DND-41 (cell line): ENCODE measurements around the gene SOCS3.

Experiments used
- EZH2 ChIP-seq: IDR thresholded peaks from 3 replicates; pipeline ENCODE4 v1.6.1; 2012; ENCODE audit warnings: borderline replicate concordance, low read depth, mild to moderate bottlenecking, moderate library complexity, low read length, inconsistent platforms; ENCODE audit not compliant: severe bottlenecking
- TF ChIP-seq, protein P1 (sequence below): IDR thresholded peaks from 2 replicates; pipeline ENCODE4 v1.5.1; 2012; ENCODE audit warnings: borderline replicate concordance, low read length, moderate library complexity, mild to moderate bottlenecking; ENCODE audit not compliant: poor library complexity, severe bottlenecking; ENCODE audit errors: extremely low read depth

GRCh38 chr17:78391051-78391431 lies 31.2 kb upstream of the SOCS3 start:
- TF ChIP-seq, protein P1, sequence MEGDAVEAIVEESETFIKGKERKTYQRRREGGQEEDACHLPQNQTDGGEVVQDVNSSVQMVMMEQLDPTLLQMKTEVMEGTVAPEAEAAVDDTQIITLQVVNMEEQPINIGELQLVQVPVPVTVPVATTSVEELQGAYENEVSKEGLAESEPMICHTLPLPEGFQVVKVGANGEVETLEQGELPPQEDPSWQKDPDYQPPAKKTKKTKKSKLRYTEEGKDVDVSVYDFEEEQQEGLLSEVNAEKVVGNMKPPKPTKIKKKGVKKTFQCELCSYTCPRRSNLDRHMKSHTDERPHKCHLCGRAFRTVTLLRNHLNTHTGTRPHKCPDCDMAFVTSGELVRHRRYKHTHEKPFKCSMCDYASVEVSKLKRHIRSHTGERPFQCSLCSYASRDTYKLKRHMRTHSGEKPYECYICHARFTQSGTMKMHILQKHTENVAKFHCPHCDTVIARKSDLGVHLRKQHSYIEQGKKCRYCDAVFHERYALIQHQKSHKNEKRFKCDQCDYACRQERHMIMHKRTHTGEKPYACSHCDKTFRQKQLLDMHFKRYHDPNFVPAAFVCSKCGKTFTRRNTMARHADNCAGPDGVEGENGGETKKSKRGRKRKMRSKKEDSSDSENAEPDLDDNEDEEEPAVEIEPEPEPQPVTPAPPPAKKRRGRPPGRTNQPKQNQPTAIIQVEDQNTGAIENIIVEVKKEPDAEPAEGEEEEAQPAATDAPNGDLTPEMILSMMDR: no peak
- TF ChIP-seq EZH2: no peak
